GM21717 (cell line): Measurements from ENCODE around the gene SUV39H1.

Experiments
- ATAC-seq: cut with Tn5 transposase; IDR thresholded peaks from one replicate; pipeline ENCODE4 v1.9.1; 2021; ENCODE audit warnings: mild to moderate bottlenecking, moderate library complexity; ENCODE audit not compliant: unreplicated experiment

SUV39H1 gene

DNA sequence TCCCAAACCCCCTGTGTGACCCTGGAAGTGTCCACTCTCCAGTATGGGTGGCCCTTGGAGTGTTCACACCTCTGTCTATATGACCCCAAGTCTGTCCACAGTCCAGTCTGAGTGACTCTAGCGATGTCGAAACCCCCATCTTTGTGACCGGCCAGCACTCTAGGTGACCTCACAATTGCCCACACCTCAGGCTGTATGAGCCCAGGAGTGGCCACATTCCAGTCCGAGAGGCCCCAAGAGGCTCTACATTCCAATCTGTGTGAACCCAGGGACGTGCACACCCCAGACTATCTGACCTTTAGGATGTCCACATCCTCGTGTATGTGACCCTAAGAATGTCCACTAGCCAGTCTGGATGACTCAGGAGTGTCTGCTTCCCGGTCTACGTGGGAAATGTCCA is 57.7 kb downstream of the SUV39H1 start:
- no peak for ATAC-seq
